HCT116 (cell line): ENCODE results near the gene MICOS13. TPM values are rescaled to one million over a fixed set of nuclear protein-coding genes. Genes with fewer than 3 reads are reported as not detected.

Experiments used
- ATAC-seq: fragments of 200-7000 bp; cut with Tn5 transposase; 2 replicates; pipeline ENCODE4 v1.9.1; 2020; ENCODE audit warnings: mild to moderate bottlenecking, moderate library complexity
- BruUV-seq: library from RNA; stranded (reverse); fragments of 400-500 nt; replicated peaks from 2 replicates; lab custom pipeline; 2021; lab: Mats Ljungman, UMichigan
- CTCF ChIA-PET: fragments of 300-600 bp; sonication (Branson Sonifier 250); formaldehyde crosslinking; loops from one replicate; lab custom pipeline; 2021; ENCODE audit warnings: antibody characterized with exemption; lab: Charles Lee
- POLR2A ChIA-PET: fragments of 300-600, 350-600 bp; sonication (Branson Sonifier 250); formaldehyde crosslinking; loops from one replicate; lab custom pipeline; 2021; ENCODE audit warnings: antibody characterized with exemption; lab: Charles Lee
- RAD21 ChIA-PET, 2 experiments: fragments of 300-600 bp; sonication (Branson Sonifier 250); formaldehyde crosslinking; loops; one replicate each; lab custom pipeline; 2023; ENCODE audit warnings: low total read pairs in 2 of 2; ENCODE audit not compliant: uncharacterized antibody in 2 of 2, unreplicated experiment in 2 of 2, low non-redundant PET in 1 of 2; lab: Charles Lee
- DNase-seq: peaks from one replicate; pipeline ENCODE4 v3.0.0-alpha.2; 2010; ENCODE audit warnings: low read depth, low spot score
- H2AFZ ChIP-seq: fragments of 200-600 bp; shearing (Covaris generic), sonication (generic); 2 replicates; pipeline ENCODE4 v1.6.1; 2017; ENCODE audit warnings: low read depth, mixed run types, mixed read lengths, antibody characterized with exemption, low read length; ENCODE audit not compliant: poor library complexity, severe bottlenecking
- H3K27ac ChIP-seq: 2 replicates; pipeline ENCODE4 v1.5.1; 2012; ENCODE audit warnings: low read depth, low read length
- H3K27me3 ChIP-seq: fragments of 200-600 bp; sonication (generic); 2 replicates; pipeline ENCODE4 v1.6.1; 2016; ENCODE audit warnings: mixed run types, low read length, mixed read lengths; ENCODE audit not compliant: insufficient read depth
- H3K36me3 ChIP-seq, 2 experiments: fragments of 200-500 bp in 1 of 2; fragments of 200-600 bp in 1 of 2; sonication (Bioruptor generic) in 1 of 2; sonication (generic) in 1 of 2; 2 replicates each; pipeline versions ENCODE4 v1.5.1 to v1.6.1; 2014 to 2016; ENCODE audit warnings: low read length in 2 of 2, inconsistent platforms in 1 of 2, mixed read lengths in 1 of 2, mixed run types in 1 of 2; ENCODE audit not compliant: insufficient read depth in 2 of 2, control insufficient read depth in 1 of 2
- H3K4me1 ChIP-seq, 2 experiments: fragments of 200-600 bp in 1 of 2; sonication (generic) in 1 of 2; 2 replicates each; pipeline versions ENCODE4 v1.5.1 to v1.6.1; 2012 to 2017; ENCODE audit warnings: low read length in 2 of 2, inconsistent platforms in 1 of 2, mild to moderate bottlenecking in 1 of 2, mixed read lengths in 1 of 2, mixed run types in 1 of 2, moderate library complexity in 1 of 2; ENCODE audit not compliant: insufficient read depth in 2 of 2, control insufficient read depth in 1 of 2
- H3K4me2 ChIP-seq: fragments of 200-600 bp; sonication (generic); 2 replicates; pipeline ENCODE4 v1.6.1; 2017; ENCODE audit warnings: mixed run types, low read length, mixed read lengths
- H3K4me3 ChIP-seq, 2 experiments: fragments of 200-600 bp in 1 of 2; sonication (generic) in 1 of 2; replicated peaks in 1 of 2; 2 replicates each; pipeline ENCODE4 v1.5.1; 2011 to 2016; ENCODE audit warnings: low read length in 2 of 2, control low read depth in 1 of 2, low read depth in 1 of 2, mild to moderate bottlenecking in 1 of 2, mixed read lengths in 1 of 2, mixed run types in 1 of 2
- H3K79me2 ChIP-seq: fragments of 200-600 bp; sonication (generic); 2 replicates; pipeline ENCODE4 v1.6.1; 2017; ENCODE audit warnings: mild to moderate bottlenecking, mixed run types, low read length, moderate library complexity, mixed read lengths; ENCODE audit not compliant: insufficient read depth
- H3K9ac ChIP-seq: fragments of 200-600 bp; sonication (generic); 2 replicates; pipeline ENCODE4 v1.6.1; 2016; ENCODE audit warnings: low read length, mixed read lengths
- H3K9me2 ChIP-seq: fragments of 200-600 bp; sonication (generic), shearing (Covaris generic); 2 replicates; pipeline ENCODE4 v1.6.1; 2017; ENCODE audit warnings: mixed run types, mild to moderate bottlenecking, moderate library complexity; ENCODE audit not compliant: insufficient read depth
- H3K9me3 ChIP-seq, 2 experiments: fragments of 200-500 bp in 1 of 2; fragments of 200-600 bp in 1 of 2; sonication (Bioruptor generic) in 1 of 2; sonication (generic) in 1 of 2; 2 replicates each; pipeline ENCODE4 v1.6.1; 2014 to 2017; ENCODE audit warnings: low read length in 2 of 2, mixed read lengths in 2 of 2, inconsistent platforms in 1 of 2, low read depth in 1 of 2, mild to moderate bottlenecking in 1 of 2, mixed run types in 1 of 2, moderate library complexity in 1 of 2; ENCODE audit not compliant: control insufficient read depth in 1 of 2, insufficient read depth in 1 of 2
- H4K20me1 ChIP-seq: fragments of 200-600 bp; sonication (generic), shearing (Covaris generic); 2 replicates; pipeline ENCODE4 v1.6.1; 2017; ENCODE audit warnings: mixed run types, mild to moderate bottlenecking, moderate library complexity; ENCODE audit not compliant: insufficient read depth
- CTCF ChIP-seq, 3 experiments: fragments of 200-600 bp in 1 of 3; sonication (generic) in 1 of 3; IDR thresholded peaks in 2 of 3; conservative IDR thresholded peaks in 1 of 3; 2 replicates each; pipeline ENCODE4 v1.5.1; 2012 to 2017; ENCODE audit warnings: low read depth in 2 of 3, low read length in 2 of 3, antibody characterized with exemption in 1 of 3, borderline replicate concordance in 1 of 3, control low read depth in 1 of 3, mild to moderate bottlenecking in 1 of 3, mixed read lengths in 1 of 3, mixed run types in 1 of 3, moderate library complexity in 1 of 3; ENCODE audit not compliant: insufficient read depth in 1 of 3
- SP1 ChIP-seq: IDR thresholded peaks from 2 replicates; pipeline ENCODE4 v1.6.1; 2012; ENCODE audit warnings: low read depth
- intact Hi-C: fragments of 100-400 bp; cut with micrococcal nuclease; formaldehyde crosslinking; loops from 2 replicates; pipeline ENCODE4 v1.10.0; 2022
- total RNA-seq: library from RNA; stranded (reverse); gene quantifications from one replicate; pipeline ENCODE4 v1.2.1, GENCODE V29; 2021; ENCODE audit not compliant: unreplicated experiment
- TF ChIP-seq, protein P1 (sequence below): IDR thresholded peaks from 2 replicates; pipeline ENCODE4 v1.6.1; 2012; ENCODE audit warnings: low read depth

The MICOS13 gene
- total RNA-seq, 1 experiment from 2014 or later, result 61.6 TPM

DNA sequence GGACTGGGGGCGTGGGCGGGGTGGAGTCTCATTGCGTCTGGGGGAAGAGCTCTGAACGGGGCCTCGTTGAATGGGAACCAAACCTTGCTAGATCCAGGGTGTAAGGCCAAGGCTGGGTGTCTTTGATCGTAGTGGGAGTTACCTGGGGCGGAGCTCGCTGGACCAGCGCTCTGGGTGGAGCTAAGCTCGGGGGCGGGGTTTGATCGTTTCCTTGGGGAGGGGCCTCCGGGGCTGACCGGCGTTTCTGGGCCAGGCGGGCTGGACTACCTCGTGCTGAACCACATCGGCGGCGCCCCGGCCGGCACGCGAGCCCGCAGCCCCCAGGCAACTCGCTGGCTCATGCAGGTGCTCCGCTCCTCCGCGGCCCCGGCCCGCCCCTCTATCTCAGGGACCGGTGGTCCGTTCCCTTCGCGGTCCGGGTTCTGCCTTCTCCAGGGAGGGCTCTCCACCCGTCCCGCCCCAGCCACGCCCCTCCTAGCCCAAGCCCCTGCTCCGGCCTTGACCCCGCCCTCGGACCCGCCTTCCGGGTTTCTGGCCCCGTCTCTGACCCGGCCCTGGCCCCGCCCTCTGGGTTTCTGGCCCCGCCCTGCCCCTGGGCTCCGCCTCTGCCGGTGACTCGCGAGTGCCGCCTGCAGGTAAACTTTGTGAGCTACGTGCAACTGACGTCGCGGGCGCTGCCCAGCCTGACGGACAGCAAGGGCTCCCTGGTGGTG is 6.5 kb upstream of the MICOS13 start:
- RAD21 ChIA-PET, result interaction anchor here in 1 of 2 experiments (0.7 to 1.0 kb wide), 3 partner anchors 30 to 777 kb away, joined by 3 to 5 read pairs (median 4); no protein-coding TSS in a partner anchor

More for the DNA sequence above, 6.5 kb upstream of the MICOS13 start:
- ATAC-seq (peak; percentile 76), DNase-seq (peak; percentile 90)
- peak overlapping the region; percentile 37 to 57 for H3K4me3 ChIP-seq
- TF ChIP-seq, protein P1, sequence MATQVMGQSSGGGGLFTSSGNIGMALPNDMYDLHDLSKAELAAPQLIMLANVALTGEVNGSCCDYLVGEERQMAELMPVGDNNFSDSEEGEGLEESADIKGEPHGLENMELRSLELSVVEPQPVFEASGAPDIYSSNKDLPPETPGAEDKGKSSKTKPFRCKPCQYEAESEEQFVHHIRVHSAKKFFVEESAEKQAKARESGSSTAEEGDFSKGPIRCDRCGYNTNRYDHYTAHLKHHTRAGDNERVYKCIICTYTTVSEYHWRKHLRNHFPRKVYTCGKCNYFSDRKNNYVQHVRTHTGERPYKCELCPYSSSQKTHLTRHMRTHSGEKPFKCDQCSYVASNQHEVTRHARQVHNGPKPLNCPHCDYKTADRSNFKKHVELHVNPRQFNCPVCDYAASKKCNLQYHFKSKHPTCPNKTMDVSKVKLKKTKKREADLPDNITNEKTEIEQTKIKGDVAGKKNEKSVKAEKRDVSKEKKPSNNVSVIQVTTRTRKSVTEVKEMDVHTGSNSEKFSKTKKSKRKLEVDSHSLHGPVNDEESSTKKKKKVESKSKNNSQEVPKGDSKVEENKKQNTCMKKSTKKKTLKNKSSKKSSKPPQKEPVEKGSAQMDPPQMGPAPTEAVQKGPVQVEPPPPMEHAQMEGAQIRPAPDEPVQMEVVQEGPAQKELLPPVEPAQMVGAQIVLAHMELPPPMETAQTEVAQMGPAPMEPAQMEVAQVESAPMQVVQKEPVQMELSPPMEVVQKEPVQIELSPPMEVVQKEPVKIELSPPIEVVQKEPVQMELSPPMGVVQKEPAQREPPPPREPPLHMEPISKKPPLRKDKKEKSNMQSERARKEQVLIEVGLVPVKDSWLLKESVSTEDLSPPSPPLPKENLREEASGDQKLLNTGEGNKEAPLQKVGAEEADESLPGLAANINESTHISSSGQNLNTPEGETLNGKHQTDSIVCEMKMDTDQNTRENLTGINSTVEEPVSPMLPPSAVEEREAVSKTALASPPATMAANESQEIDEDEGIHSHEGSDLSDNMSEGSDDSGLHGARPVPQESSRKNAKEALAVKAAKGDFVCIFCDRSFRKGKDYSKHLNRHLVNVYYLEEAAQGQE, result no peak
- peak; percentile 50 for TF ChIP-seq SP1
- TF ChIP-seq CTCF (IDR thresholded peaks at IDR 0.05 in 2 of 3, conservative IDR thresholded peaks at IDR 0.05 in 1 of 3; ENCODE audit: borderline replicate concordance in 1 of 3, insufficient read depth in 1 of 3, low read depth in 2 of 3, low read length in 2 of 3), result peak; percentile 78 to 86 (median 82)
- H3K79me2 ChIP-seq, result peaks cover 18% of the 10 kb centered on the region
- H3K4me2 ChIP-seq, result peak overlapping the region; percentile 84
- no peaks in the 10 kb centered on the region for H3K9me3 ChIP-seq
- no TSS peak for BruUV-seq
- intact Hi-C loops, result loop anchor here (5.0 kb wide), 2 partner anchors 140 to 640 kb away; no protein-coding TSS in a partner anchor
- no peaks in the 10 kb centered on the region for H3K9me2 ChIP-seq
- peaks cover 8 to 32% of the 10 kb centered on the region in 2 experiments; a peak in 3 of 4 replicates for H3K4me1 ChIP-seq
- ChIA-PET CTCF (interaction anchor here (0.7 to 1.6 kb wide), 14 partner anchors 11 to 1683 kb away, joined by 3 to 10 read pairs (median 4); partner anchors contain the start of genes DUS3L and FUT6), POLR2A (interaction anchor here (1.0 to 1.6 kb wide), 5 partner anchors 32 to 141 kb away, joined by 3 to 5 read pairs (median 4); partner anchors contain the start of genes CATSPERD, LONP1, SAFB and SAFB2)
- peak overlapping the region; percentile 26 for H2AFZ ChIP-seq
- H3K27ac ChIP-seq, result peak overlapping the region; percentile 73
- no peaks in the 10 kb centered on the region for H3K27me3 ChIP-seq
- H3K9ac ChIP-seq, result peak overlapping the region; percentile 67
- H4K20me1 ChIP-seq, result peaks cover 4% of the 10 kb centered on the region; the same call in 1 of the 2 replicates
- peaks cover 0 to 15% of the 10 kb centered on the region in 2 experiments; a peak in 1 of 4 replicates for H3K36me3 ChIP-seq
